Kidney (tissue), 14 donors: ENCODE data around the gene DNAAF5. TPM values are rescaled to one million over a fixed set of nuclear protein-coding genes. Genes with fewer than 3 reads are reported as not detected.

ENCODE experiments used
- DNase-seq, 5 donors: peaks; one replicate each; pipeline ENCODE4 v3.0.0-alpha.2; 2013 to 2020
- FAIRE-seq: peaks from 2 replicates; lab custom pipeline; 2012; peaks lifted over from hg19 to GRCh38; lab: Jason Lieb, UNC
- H3K27ac ChIP-seq, 2 donors: one replicate each; pipeline ENCODE4 v1.7.0; 2013; ENCODE audit warnings: low read depth in 2 of 2, low read length in 2 of 2, inconsistent platforms in 1 of 2
- H3K27me3 ChIP-seq: one replicate; pipeline ENCODE4 v1.7.1; 2013; ENCODE audit warnings: low read length, inconsistent platforms; ENCODE audit not compliant: control insufficient read depth, insufficient read depth
- H3K36me3 ChIP-seq, 3 donors: one replicate each; pipeline versions ENCODE4 v1.7.0 to v1.7.1; 2013; ENCODE audit warnings: low read length in 3 of 3, control low read depth in 1 of 3, inconsistent platforms in 1 of 3; ENCODE audit not compliant: insufficient read depth in 3 of 3, control insufficient read depth in 2 of 3
- H3K4me1 ChIP-seq, 3 donors: one replicate each; pipeline versions ENCODE4 v1.7.0 to v1.7.1; 2013; ENCODE audit warnings: low read length in 3 of 3, inconsistent platforms in 1 of 3, low read depth in 1 of 3; ENCODE audit not compliant: control insufficient read depth in 2 of 3, insufficient read depth in 2 of 3
- H3K4me3 ChIP-seq, 3 donors: one replicate each; pipeline versions ENCODE4 v1.7.0 to v1.8.1; 2013; ENCODE audit warnings: low read length in 3 of 3, control low read depth in 1 of 3, inconsistent platforms in 1 of 3
- H3K9ac ChIP-seq, 3 donors: one replicate each; pipeline versions ENCODE4 v1.7.0 to v1.7.1; 2013; ENCODE audit warnings: low read length in 3 of 3, control low read depth in 1 of 3, inconsistent platforms in 1 of 3
- H3K9me3 ChIP-seq, 3 donors: one replicate each; pipeline versions ENCODE4 v1.7.0 to v1.7.1; 2013; ENCODE audit warnings: low read length in 3 of 3, control low read depth in 1 of 3, inconsistent platforms in 1 of 3; ENCODE audit not compliant: control insufficient read depth in 2 of 3, insufficient read depth in 1 of 3
- CTCF ChIP-seq: IDR thresholded peaks from 3 replicates; pipeline ENCODE4 v1.5.1; 2012; ENCODE audit warnings: mild to moderate bottlenecking, moderate library complexity, borderline replicate concordance; ENCODE audit not compliant: insufficient read depth; ENCODE audit errors: extremely low read depth
- intact Hi-C: fragments of 100-400 bp; cut with DNase I; formaldehyde crosslinking; loops from one replicate; pipeline ENCODE4 v1.11.1; 2022
- polyA plus RNA-seq: library from polyadenylated mRNA; stranded (reverse); fragments of 350-450 nt; fragmentation: Illumina TruSeq; extraction: RNeasy Lipid Tissue Mini Kit (QIAGEN cat#74804); gene quantifications from one replicate; pipeline ENCODE4 v1.2.3, GENCODE V29; 2014; ENCODE audit warnings: low read depth, low replicate concordance; ENCODE audit not compliant: insufficient read depth
- total RNA-seq: library from RNA; stranded (reverse); fragmentation: NEBNext Ultra II Directional; extraction: Animal tissue kit (Norgen Biotek cat#: 25700); gene quantifications from one replicate; pipeline ENCODE4 v1.2.1, GENCODE V29; 2021
- donor health status: control.
- donor health status: control.
- donor health status: control.
- donor health status: control.
- donor health status: control.
- donor health status: DM: yes; HTN: yes; CAD: no.
- donor health status: Normal renal cell carcinoma (clear cell type).

Gene DNAAF5
- total and polyA plus RNA-seq, 2 donors from 2014 or later, result 11.6 to 29.7 TPM

GRCh38 chr7:744854-745430 lies 18.4 kb downstream of the DNAAF5 start:
- Histone ChIP-seq H3K27ac (no peak overlapping the region), H3K9me3 (no peaks in the 10 kb centered on the region), H3K4me1 (no peaks in the 10 kb centered on the region), H3K36me3 (peaks cover 4 to 19% (median 12%) of the 10 kb centered on the region in 3 donors), H3K4me3 (no peak overlapping the region), H3K27me3 (no peaks in the 10 kb centered on the region), H3K9ac (no peak overlapping the region)
- intact Hi-C loops, result no loop called here
- no peak for FAIRE-seq
- no peak for TF ChIP-seq CTCF
- peak in 2 of 5 donors; percentile 19 to 30 for DNase-seq

- H3K27ac ChIP-seq, result no peak overlapping the region
- peaks cover 4 to 16% (median 9%) of the 10 kb centered on the region in 3 donors for H3K36me3 ChIP-seq
- no peak overlapping the region for H3K9ac ChIP-seq
- no peaks in the 10 kb centered on the region for H3K27me3 ChIP-seq
- no peaks in the 10 kb centered on the region for H3K4me1 ChIP-seq
- FAIRE-seq (no peak), DNase-seq (no peak)
- no peak overlapping the region for H3K4me3 ChIP-seq
- no peaks in the 10 kb centered on the region for H3K9me3 ChIP-seq
- intact Hi-C loops, result no loop called here
- no peak for TF ChIP-seq CTCF
Observed at GRCh38 chr7:745431-746154, 19.1 kb downstream of the DNAAF5 start.

GRCh38 chr7:746155-747061 lies 19.9 kb downstream of the DNAAF5 start:
- TF ChIP-seq CTCF, result no peak
- H3K9ac ChIP-seq, result no peak overlapping the region
- H3K4me3 ChIP-seq, result no peak overlapping the region
- no peaks in the 10 kb centered on the region for H3K4me1 ChIP-seq
- DNase-seq, result peak in 1 of 5 donors; percentile 70
- no peak for FAIRE-seq
- H3K36me3 ChIP-seq, result peaks cover 4 to 16% (median 5%) of the 10 kb centered on the region in 3 donors
- H3K27ac ChIP-seq, result no peak overlapping the region
- intact Hi-C loops, result no loop called here
- H3K9me3 ChIP-seq, result no peaks in the 10 kb centered on the region
- no peaks in the 10 kb centered on the region for H3K27me3 ChIP-seq
